Osteocyte (in vitro differentiated cells): ENCODE data around the gene MCM10. TPM values are rescaled to one million over a fixed set of nuclear protein-coding genes. Genes with fewer than 3 reads are reported as not detected.

ENCODE experiments used
- DNase-seq: peaks from one replicate; pipeline ENCODE4 v3.0.0; 2021; ENCODE audit warnings: mixed read lengths; ENCODE audit not compliant: unreplicated experiment; ENCODE audit errors: extremely low spot score
- H3K27ac Mint-ChIP-seq: one replicate; pipeline ENCODE4 v1.8.0; 2021; ENCODE audit warnings: mild to moderate bottlenecking, mixed read lengths; ENCODE audit not compliant: unreplicated experiment
- H3K27me3 Mint-ChIP-seq: one replicate; pipeline ENCODE4 v1.8.0; 2021; ENCODE audit warnings: mixed read lengths; ENCODE audit not compliant: unreplicated experiment
- H3K36me3 Mint-ChIP-seq: one replicate; pipeline ENCODE4 v1.8.0; 2021; ENCODE audit warnings: mixed read lengths; ENCODE audit not compliant: unreplicated experiment
- H3K4me1 Mint-ChIP-seq: one replicate; pipeline ENCODE4 v1.8.0; 2021; ENCODE audit warnings: mixed read lengths; ENCODE audit not compliant: unreplicated experiment
- H3K4me3 Mint-ChIP-seq: one replicate; pipeline ENCODE4 v1.8.0; 2021; ENCODE audit warnings: mild to moderate bottlenecking, moderate library complexity, mixed read lengths; ENCODE audit not compliant: unreplicated experiment
- H3K9me3 Mint-ChIP-seq: one replicate; pipeline ENCODE4 v1.8.0; 2021; ENCODE audit warnings: mixed read lengths; ENCODE audit not compliant: unreplicated experiment
- total RNA-seq: library from RNA; stranded (reverse); gene quantifications from 2 replicates; pipeline ENCODE4 v1.2.1, GENCODE V29; 2021
- TF ChIP-seq, protein P1 (sequence below): fragments of 200-600 bp; sonication (generic); IDR thresholded peaks from 2 replicates; pipeline ENCODE4 v1.5.0; 2021; ENCODE audit warnings: antibody characterized with exemption, mild to moderate bottlenecking, moderate library complexity

Gene MCM10
- total RNA-seq, 1 donor from 2014 or later, result 3.7 TPM

GRCh38 chr10:13223241-13223640 is 61.9 kb downstream of the MCM10 start:
- no peak overlapping the region for H3K4me3 Mint-ChIP-seq
- DNase-seq, result no peak
- TF ChIP-seq, protein P1, sequence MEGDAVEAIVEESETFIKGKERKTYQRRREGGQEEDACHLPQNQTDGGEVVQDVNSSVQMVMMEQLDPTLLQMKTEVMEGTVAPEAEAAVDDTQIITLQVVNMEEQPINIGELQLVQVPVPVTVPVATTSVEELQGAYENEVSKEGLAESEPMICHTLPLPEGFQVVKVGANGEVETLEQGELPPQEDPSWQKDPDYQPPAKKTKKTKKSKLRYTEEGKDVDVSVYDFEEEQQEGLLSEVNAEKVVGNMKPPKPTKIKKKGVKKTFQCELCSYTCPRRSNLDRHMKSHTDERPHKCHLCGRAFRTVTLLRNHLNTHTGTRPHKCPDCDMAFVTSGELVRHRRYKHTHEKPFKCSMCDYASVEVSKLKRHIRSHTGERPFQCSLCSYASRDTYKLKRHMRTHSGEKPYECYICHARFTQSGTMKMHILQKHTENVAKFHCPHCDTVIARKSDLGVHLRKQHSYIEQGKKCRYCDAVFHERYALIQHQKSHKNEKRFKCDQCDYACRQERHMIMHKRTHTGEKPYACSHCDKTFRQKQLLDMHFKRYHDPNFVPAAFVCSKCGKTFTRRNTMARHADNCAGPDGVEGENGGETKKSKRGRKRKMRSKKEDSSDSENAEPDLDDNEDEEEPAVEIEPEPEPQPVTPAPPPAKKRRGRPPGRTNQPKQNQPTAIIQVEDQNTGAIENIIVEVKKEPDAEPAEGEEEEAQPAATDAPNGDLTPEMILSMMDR, result no peak
- peaks cover 4% of the 10 kb centered on the region for H3K9me3 Mint-ChIP-seq
- H3K36me3 Mint-ChIP-seq, result no peaks in the 10 kb centered on the region
- no peaks in the 10 kb centered on the region for H3K27me3 Mint-ChIP-seq
- peaks cover 5% of the 10 kb centered on the region for H3K4me1 Mint-ChIP-seq
- H3K27ac Mint-ChIP-seq, result no peak overlapping the region

GRCh38 chr10:13224210-13224995 is 63.0 kb downstream of the MCM10 start:
- H3K4me3 Mint-ChIP-seq, result no peak overlapping the region

DNA sequence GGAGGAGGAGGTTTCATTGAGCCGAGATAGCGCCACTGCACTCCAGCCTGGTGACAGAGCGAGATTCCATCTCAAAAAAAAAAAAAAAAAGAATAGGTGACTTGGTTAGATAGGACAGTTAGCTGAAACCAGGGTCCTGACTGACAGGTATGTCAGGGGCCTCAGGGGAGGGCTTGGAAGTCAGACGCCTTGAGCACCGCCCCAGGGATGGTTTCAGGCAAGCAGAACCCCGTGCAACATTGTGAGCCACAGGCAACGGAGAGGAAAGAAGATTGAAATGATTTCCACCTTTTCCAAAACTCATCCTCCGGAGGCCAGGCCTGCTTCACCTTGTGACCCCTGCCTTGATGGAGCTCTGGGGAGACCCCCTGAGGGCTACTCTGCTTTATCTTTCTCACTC is 64.2 kb downstream of the MCM10 start:
- Mint-ChIP-seq H3K36me3 (no peaks in the 10 kb centered on the region), H3K4me1 (no peaks in the 10 kb centered on the region), H3K4me3 (no peak overlapping the region), H3K27ac (no peak overlapping the region), H3K9me3 (no peaks in the 10 kb centered on the region), H3K27me3 (peaks cover 11% of the 10 kb centered on the region)
- no peak for DNase-seq
- TF ChIP-seq, protein P1, result no peak

More at GRCh38 chr10:13224210-13224995, 63.0 kb downstream of the MCM10 start:
- no peak for DNase-seq
- Mint-ChIP-seq H3K4me1 (peaks cover 4% of the 10 kb centered on the region), H3K36me3 (no peaks in the 10 kb centered on the region), H3K27ac (no peak overlapping the region), H3K9me3 (peaks cover 2% of the 10 kb centered on the region), H3K27me3 (peaks cover 4% of the 10 kb centered on the region)
- TF ChIP-seq, protein P1, result no peak

DNA sequence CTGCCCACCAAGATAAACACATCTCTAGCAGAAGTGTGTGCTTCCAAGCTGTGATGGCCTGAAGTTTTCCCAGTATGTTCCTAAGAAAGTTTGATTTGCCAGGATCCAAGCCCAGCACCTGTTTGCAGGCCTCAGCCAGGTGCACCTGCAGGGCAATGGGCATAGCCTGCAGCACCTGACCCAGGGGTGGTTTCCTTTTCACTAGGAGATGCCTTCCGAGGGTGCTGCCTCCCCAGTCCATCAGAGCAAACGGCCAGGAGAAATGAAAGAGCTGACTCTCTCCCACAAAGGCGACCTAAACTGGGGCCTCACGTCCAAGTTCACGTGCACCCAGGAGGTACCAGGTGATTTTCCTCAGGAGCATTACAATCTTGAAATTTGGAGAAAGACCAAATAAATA is 65.7 kb downstream of the MCM10 start:
- Mint-ChIP-seq H3K27me3 (peaks cover 11% of the 10 kb centered on the region), H3K36me3 (no peaks in the 10 kb centered on the region), H3K4me3 (no peak overlapping the region), H3K9me3 (no peaks in the 10 kb centered on the region), H3K27ac (no peak overlapping the region), H3K4me1 (no peaks in the 10 kb centered on the region)
- no peak for DNase-seq
- TF ChIP-seq, protein P1, result no peak

- TF ChIP-seq, protein P1, result no peak
- no peak overlapping the region for H3K27ac Mint-ChIP-seq
- no peaks in the 10 kb centered on the region for H3K36me3 Mint-ChIP-seq
- peaks cover 11% of the 10 kb centered on the region for H3K27me3 Mint-ChIP-seq
- H3K9me3 Mint-ChIP-seq, result no peaks in the 10 kb centered on the region
- no peak for DNase-seq
- no peaks in the 10 kb centered on the region for H3K4me1 Mint-ChIP-seq
- H3K4me3 Mint-ChIP-seq, result no peak overlapping the region
Measured at GRCh38 chr10:13231190-13231589, 69.8 kb downstream of the MCM10 start.
